ENCODE results near the gene OBSCN.

OBSCN gene

GRCh38 chr1:228320394-228320793 lies 112.5 kb downstream of the OBSCN start:
- Histone ChIP-seq H3K36me3 (ENCODE audit: control insufficient read depth in 1 of 2, insufficient read depth in 2 of 2, low read depth in 1 of 2, low read length in 2 of 2) (peaks cover 0 to 18% of the 10 kb centered on the region in 2 experiments), H3K27ac (ENCODE audit: low read length, poor library complexity, severe bottlenecking) (no peak overlapping the region), H3K79me1 (replicated peaks; ENCODE audit: low read length, poor library complexity, severe bottlenecking) (no peaks in the 10 kb centered on the region), H3K4me1 (ENCODE audit: control insufficient read depth, insufficient read depth, low read depth, low read length) (no peaks in the 10 kb centered on the region), H4K8ac (ENCODE audit: low read length) (no peak overlapping the region), H3K4me2 (ENCODE audit: low read length, poor library complexity, severe bottlenecking) (no peak overlapping the region), H3K14ac (ENCODE audit: low read length in 2 of 2) (no peak overlapping the region), H2BK12ac (ENCODE audit: low read length in 2 of 2) (no peak overlapping the region), H2AK5ac (ENCODE audit: low read length, severe bottlenecking) (no peak overlapping the region), H3K23ac (ENCODE audit: low read length in 2 of 2) (no peak overlapping the region), H3K27me3 (ENCODE audit: control insufficient read depth in 1 of 2, insufficient read depth in 1 of 2, low read length in 2 of 2) (peaks cover 0 to 16% of the 10 kb centered on the region in 2 experiments), H3K4ac (ENCODE audit: low read depth in 1 of 2, low read length in 2 of 2) (no peak overlapping the region), H3K18ac (ENCODE audit: low read depth in 1 of 2, low read length in 2 of 2) (no peak overlapping the region), H4K91ac (ENCODE audit: low read length) (no peak overlapping the region), H3K9me3 (ENCODE audit: control insufficient read depth, low read length) (peaks cover 5% of the 10 kb centered on the region), H2BK5ac (ENCODE audit: low read depth, low read length, poor library complexity, severe bottlenecking) (no peak overlapping the region), H2AFZ (ENCODE audit: low read depth, low read length) (no peak overlapping the region), H2BK15ac (ENCODE audit: low read depth, poor library complexity, severe bottlenecking) (no peak overlapping the region), H3K9ac (ENCODE audit: low read length) (no peak overlapping the region), H3K4me3 (ENCODE audit: insufficient read depth in 1 of 2, low read depth in 1 of 2, low read length in 2 of 2) (no peak overlapping the region), H2BK120ac (ENCODE audit: low read depth, low read length) (no peak overlapping the region)
- 93% methylated on average over 3 of the region's 3 CpGs for WGBS
- DNase-seq = no peak

GRCh38 chr1:228321435-228321834 lies 113.6 kb downstream of the OBSCN start:
- 92% methylated on average over 11 of the region's 11 CpGs for WGBS
- Histone ChIP-seq H3K18ac (ENCODE audit: low read depth in 1 of 2, low read length in 2 of 2) (no peak overlapping the region), H2BK120ac (ENCODE audit: low read depth, low read length) (no peak overlapping the region), H3K4me1 (ENCODE audit: control insufficient read depth, insufficient read depth, low read depth, low read length) (no peaks in the 10 kb centered on the region), H3K14ac (ENCODE audit: low read length in 2 of 2) (no peak overlapping the region), H4K8ac (ENCODE audit: low read length) (peak overlapping the region; percentile 7), H2AK5ac (ENCODE audit: low read length, severe bottlenecking) (no peak overlapping the region), H3K23ac (ENCODE audit: low read length in 2 of 2) (no peak overlapping the region), H3K27ac (ENCODE audit: low read length, poor library complexity, severe bottlenecking) (no peak overlapping the region), H3K36me3 (ENCODE audit: control insufficient read depth in 1 of 2, insufficient read depth in 2 of 2, low read depth in 1 of 2, low read length in 2 of 2) (peaks cover 0 to 18% of the 10 kb centered on the region in 2 experiments), H2BK5ac (ENCODE audit: low read depth, low read length, poor library complexity, severe bottlenecking) (no peak overlapping the region), H3K27me3 (ENCODE audit: control insufficient read depth in 1 of 2, insufficient read depth in 1 of 2, low read length in 2 of 2) (peaks cover 0 to 16% of the 10 kb centered on the region in 2 experiments), H3K9me3 (ENCODE audit: control insufficient read depth, low read length) (peaks cover 5% of the 10 kb centered on the region), H3K4ac (ENCODE audit: low read depth in 1 of 2, low read length in 2 of 2) (no peak overlapping the region), H3K4me3 (ENCODE audit: insufficient read depth in 1 of 2, low read depth in 1 of 2, low read length in 2 of 2) (no peak overlapping the region), H3K79me1 (replicated peaks; ENCODE audit: low read length, poor library complexity, severe bottlenecking) (no peaks in the 10 kb centered on the region), H2BK15ac (ENCODE audit: low read depth, poor library complexity, severe bottlenecking) (no peak overlapping the region), H2AFZ (ENCODE audit: low read depth, low read length) (no peak overlapping the region), H3K4me2 (ENCODE audit: low read length, poor library complexity, severe bottlenecking) (no peak overlapping the region), H3K9ac (ENCODE audit: low read length) (no peak overlapping the region), H4K91ac (ENCODE audit: low read length) (no peak overlapping the region), H2BK12ac (ENCODE audit: low read length in 2 of 2) (no peak overlapping the region)
- no peak for DNase-seq

GRCh38 chr1:228321895-228322294 lies 114.1 kb downstream of the OBSCN start:
- peaks cover 0 to 14% of the 10 kb centered on the region in 2 experiments for H3K36me3 ChIP-seq (ENCODE audit: control insufficient read depth in 1 of 2, insufficient read depth in 2 of 2, low read depth in 1 of 2, low read length in 2 of 2)
- H3K4ac ChIP-seq (ENCODE audit: low read depth in 1 of 2, low read length in 2 of 2) = no peak overlapping the region
- DNase-seq = no peak
- no peak overlapping the region for H4K8ac ChIP-seq (ENCODE audit: low read length)
- H3K79me1 ChIP-seq (replicated peaks; ENCODE audit: low read length, poor library complexity, severe bottlenecking) = no peaks in the 10 kb centered on the region
- no peak overlapping the region for H3K9ac ChIP-seq (ENCODE audit: low read length)
- H3K27me3 ChIP-seq (ENCODE audit: control insufficient read depth in 1 of 2, insufficient read depth in 1 of 2, low read length in 2 of 2) = peaks cover 0 to 16% of the 10 kb centered on the region in 2 experiments
- no peak overlapping the region for H2AK5ac ChIP-seq (ENCODE audit: low read length, severe bottlenecking)
- no peak overlapping the region for H2BK5ac ChIP-seq (ENCODE audit: low read depth, low read length, poor library complexity, severe bottlenecking)
- no peak overlapping the region for H2AFZ ChIP-seq (ENCODE audit: low read depth, low read length)
- H3K27ac ChIP-seq (ENCODE audit: low read length, poor library complexity, severe bottlenecking) = no peak overlapping the region
- H3K4me3 ChIP-seq (ENCODE audit: insufficient read depth in 1 of 2, low read depth in 1 of 2, low read length in 2 of 2) = no peak overlapping the region
- no peak overlapping the region for H2BK120ac ChIP-seq (ENCODE audit: low read depth, low read length)
- no peak overlapping the region for H3K23ac ChIP-seq (ENCODE audit: low read length in 2 of 2)
- no peak overlapping the region for H3K14ac ChIP-seq (ENCODE audit: low read length in 2 of 2)
- no peak overlapping the region for H3K4me2 ChIP-seq (ENCODE audit: low read length, poor library complexity, severe bottlenecking)
- no peaks in the 10 kb centered on the region for H3K4me1 ChIP-seq (ENCODE audit: control insufficient read depth, insufficient read depth, low read depth, low read length)
- WGBS = 91% methylated on average over 15 of the region's 15 CpGs
- no peak overlapping the region for H4K91ac ChIP-seq (ENCODE audit: low read length)
- peaks cover 5% of the 10 kb centered on the region for H3K9me3 ChIP-seq (ENCODE audit: control insufficient read depth, low read length)
- no peak overlapping the region for H2BK15ac ChIP-seq (ENCODE audit: low read depth, poor library complexity, severe bottlenecking)
- no peak overlapping the region for H3K18ac ChIP-seq (ENCODE audit: low read depth in 1 of 2, low read length in 2 of 2)
- H2BK12ac ChIP-seq (ENCODE audit: low read length in 2 of 2) = no peak overlapping the region

GRCh38 chr1:228323401-228323800 lies 115.6 kb downstream of the OBSCN start:
- Histone ChIP-seq H2BK15ac (ENCODE audit: low read depth, poor library complexity, severe bottlenecking) (no peak overlapping the region), H2AK5ac (ENCODE audit: low read length, severe bottlenecking) (no peak overlapping the region), H3K9ac (ENCODE audit: low read length) (no peak overlapping the region), H3K79me1 (replicated peaks; ENCODE audit: low read length, poor library complexity, severe bottlenecking) (no peaks in the 10 kb centered on the region), H3K4me2 (ENCODE audit: low read length, poor library complexity, severe bottlenecking) (no peak overlapping the region), H3K9me3 (ENCODE audit: control insufficient read depth, low read length) (peaks cover 5% of the 10 kb centered on the region), H3K27ac (ENCODE audit: low read length, poor library complexity, severe bottlenecking) (no peak overlapping the region), H3K27me3 (ENCODE audit: control insufficient read depth in 1 of 2, insufficient read depth in 1 of 2, low read length in 2 of 2) (peaks cover 0 to 16% of the 10 kb centered on the region in 2 experiments), H3K23ac (ENCODE audit: low read length in 2 of 2) (no peak overlapping the region), H3K18ac (ENCODE audit: low read depth in 1 of 2, low read length in 2 of 2) (no peak overlapping the region), H2BK12ac (ENCODE audit: low read length in 2 of 2) (no peak overlapping the region), H3K36me3 (ENCODE audit: control insufficient read depth in 1 of 2, insufficient read depth in 2 of 2, low read depth in 1 of 2, low read length in 2 of 2) (peaks cover 0 to 14% of the 10 kb centered on the region in 2 experiments), H2BK120ac (ENCODE audit: low read depth, low read length) (no peak overlapping the region), H3K4ac (ENCODE audit: low read depth in 1 of 2, low read length in 2 of 2) (no peak overlapping the region), H3K14ac (ENCODE audit: low read length in 2 of 2) (no peak overlapping the region), H4K8ac (ENCODE audit: low read length) (no peak overlapping the region), H2BK5ac (ENCODE audit: low read depth, low read length, poor library complexity, severe bottlenecking) (no peak overlapping the region), H3K4me1 (ENCODE audit: control insufficient read depth, insufficient read depth, low read depth, low read length) (no peaks in the 10 kb centered on the region), H4K91ac (ENCODE audit: low read length) (no peak overlapping the region), H3K4me3 (ENCODE audit: insufficient read depth in 1 of 2, low read depth in 1 of 2, low read length in 2 of 2) (no peak overlapping the region), H2AFZ (ENCODE audit: low read depth, low read length) (no peak overlapping the region)
- WGBS = 94% methylated on average over 9 of the region's 9 CpGs
- no peak for DNase-seq
